Fibroblast of skin of right quadriceps (primary cell): ENCODE measurements around the gene FZD7.

ENCODE experiments used
- DNase-seq: peaks from one replicate; pipeline ENCODE4 v3.0.0-alpha.2; 2013

The FZD7 gene

GRCh38 chr2:202033317-202034248 is at the start of gene FZD7:
TSS of gene FZD7 (plus strand) at chr2:202033855. CDS start at chr2:202034648, 793 bp downstream.
- peak; percentile 98 for DNase-seq

- no peak for DNase-seq
Measured at GRCh38 chr2:201984333-201984732, 49.3 kb upstream of the FZD7 start.

DNA sequence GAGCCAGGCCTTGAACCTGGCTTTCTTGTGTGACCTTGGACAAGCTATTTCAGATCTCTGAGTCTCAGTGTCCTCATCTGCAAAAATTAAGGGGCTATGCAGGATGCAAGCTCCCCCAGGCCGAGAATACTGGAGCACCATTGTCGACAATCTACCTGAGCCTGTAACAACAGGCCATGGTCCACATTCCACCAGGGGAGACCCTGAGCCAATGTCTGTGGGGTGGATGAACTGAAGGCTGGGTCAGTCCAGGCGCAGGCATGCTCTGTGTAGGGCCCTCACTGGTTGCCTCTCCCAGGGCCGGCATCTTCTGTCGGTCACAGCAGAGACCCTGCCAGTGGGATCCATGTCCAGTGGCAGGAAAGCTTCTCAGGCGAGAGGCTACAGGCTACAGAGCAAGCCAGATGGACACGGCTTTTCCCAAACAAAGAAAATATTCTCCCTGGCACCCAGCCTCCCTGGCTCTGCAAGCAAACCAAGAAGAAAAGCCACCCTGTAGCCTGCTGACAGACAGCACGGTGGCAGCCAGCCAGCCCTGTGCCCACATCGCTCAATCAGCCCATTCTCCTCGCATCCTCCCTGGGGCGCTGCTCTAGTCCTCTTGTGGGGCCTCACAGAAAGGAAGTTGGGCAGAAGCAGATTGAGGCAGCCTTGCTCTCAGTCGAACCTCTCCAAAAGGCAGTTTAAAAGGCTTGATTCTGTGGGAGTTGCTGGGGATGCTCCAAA is 48.7 kb upstream of the FZD7 start:
- no peak for DNase-seq

- no peak for DNase-seq
Measured at GRCh38 chr2:201985728-201986462, 47.8 kb upstream of the FZD7 start.

DNA sequence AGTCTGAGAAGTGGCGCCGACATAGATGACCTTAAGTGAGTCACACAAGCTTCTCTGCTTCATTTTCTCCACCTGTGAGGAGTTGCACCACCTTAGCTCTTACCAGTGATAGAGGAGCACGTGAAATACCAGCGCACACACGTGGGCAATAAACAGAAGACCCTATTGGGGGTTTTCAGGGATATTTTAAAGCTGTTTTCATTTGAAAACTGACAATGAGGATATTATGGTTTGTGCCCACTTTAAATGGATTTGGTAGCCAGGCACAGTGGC is 47.3 kb upstream of the FZD7 start:
- no peak for DNase-seq

- no peak for DNase-seq
Measured at GRCh38 chr2:201987426-201987825, 46.2 kb upstream of the FZD7 start.

DNA sequence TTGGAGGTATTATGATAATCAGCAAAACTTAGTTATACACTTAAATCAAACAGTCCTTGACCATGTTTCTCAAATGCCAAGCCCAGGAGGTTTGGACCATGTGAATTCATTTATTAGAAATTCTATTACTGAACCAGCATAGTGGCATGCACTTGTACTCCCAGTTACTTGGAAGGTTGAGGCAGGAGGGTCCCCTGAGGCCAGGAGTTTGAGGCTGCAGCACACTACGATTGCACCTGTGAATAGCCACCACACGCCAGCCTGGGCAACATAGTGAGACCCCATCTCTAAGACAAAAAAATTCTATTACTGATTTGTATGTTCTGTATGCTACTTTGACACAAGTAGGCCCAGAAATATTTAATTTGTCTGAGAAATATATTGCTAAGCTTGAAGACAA is 43.6 kb upstream of the FZD7 start:
- DNase-seq, result no peak

GRCh38 chr2:201992960-201993359 is 40.7 kb upstream of the FZD7 start:
- DNase-seq, result no peak

DNA sequence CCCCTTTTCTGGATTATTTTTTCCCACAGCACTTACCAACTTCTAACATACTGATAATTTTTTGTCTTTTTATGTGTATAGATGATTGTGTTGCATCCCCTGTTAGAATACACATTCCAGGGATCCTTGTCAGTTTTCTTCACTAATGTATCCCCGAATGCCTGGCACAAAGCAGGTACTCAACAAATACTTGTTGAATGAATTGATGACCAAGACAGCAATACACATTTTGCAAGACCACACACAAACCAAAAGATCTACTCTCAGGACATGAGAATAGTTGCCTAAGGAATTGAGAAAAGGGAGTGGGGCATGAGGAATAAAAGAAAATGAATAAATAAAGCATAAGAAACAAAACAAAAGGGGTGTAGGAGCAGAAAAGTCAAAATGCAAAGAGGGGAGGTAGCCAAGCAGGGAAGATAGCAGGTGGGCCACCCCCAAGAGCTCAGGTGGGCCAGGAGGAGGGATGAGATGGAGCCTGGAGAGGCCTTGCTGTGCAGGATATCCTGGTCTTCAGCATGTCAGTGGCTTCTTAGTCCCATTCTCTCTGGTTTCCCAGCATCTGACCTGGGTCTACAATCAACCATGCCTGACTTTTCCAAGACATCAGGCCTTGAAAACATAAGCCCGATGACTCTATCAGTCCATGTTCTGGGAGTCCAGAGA is 38.5 kb upstream of the FZD7 start:
- no peak for DNase-seq

- DNase-seq, result no peak
Measured at GRCh38 chr2:201996006-201996405, 37.6 kb upstream of the FZD7 start.

GRCh38 chr2:201996679-201997314 is 36.9 kb upstream of the FZD7 start:
- no peak for DNase-seq

DNA sequence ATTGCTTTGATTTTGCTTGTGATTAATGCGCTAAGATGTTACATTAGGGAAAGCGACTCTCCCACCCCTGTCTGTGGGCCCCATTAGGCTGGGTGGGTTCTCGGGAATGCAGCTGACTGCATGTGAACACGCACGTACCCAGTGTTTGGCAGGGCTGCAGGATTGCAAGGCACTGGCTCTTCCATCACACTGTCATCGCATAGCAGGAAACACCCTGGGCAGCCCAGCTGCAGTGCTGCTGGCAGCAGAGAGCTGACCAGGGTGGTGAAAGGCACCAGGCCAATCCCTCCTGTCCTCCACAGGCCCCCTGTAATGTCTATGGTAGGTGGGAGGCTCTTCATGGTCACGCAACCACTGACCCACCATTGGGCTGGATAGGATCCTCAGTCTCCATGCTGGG is 34.4 kb upstream of the FZD7 start:
- peak; percentile 53 for DNase-seq

- DNase-seq, result no peak
Measured at GRCh38 chr2:202001826-202002225, 31.8 kb upstream of the FZD7 start.

DNA sequence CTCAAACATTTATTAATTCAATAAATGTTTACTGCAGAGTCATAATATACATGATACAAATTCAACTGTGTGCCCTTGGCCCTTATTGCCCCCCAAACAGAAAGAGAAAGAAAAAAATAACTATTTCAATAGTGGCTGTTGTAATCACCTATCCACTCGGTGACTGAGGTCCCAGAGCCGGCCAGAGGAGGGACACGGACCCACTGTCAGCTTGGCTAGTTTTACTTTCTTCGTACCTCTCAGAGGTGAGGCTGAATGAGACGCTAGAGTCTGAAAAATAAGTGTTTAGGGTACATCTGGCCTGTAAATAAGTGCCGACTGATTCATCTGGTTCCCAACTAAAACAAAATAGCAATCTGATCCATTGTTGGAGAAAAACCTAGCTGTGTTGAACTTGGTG is 31.3 kb upstream of the FZD7 start:
- no peak for DNase-seq

DNA sequence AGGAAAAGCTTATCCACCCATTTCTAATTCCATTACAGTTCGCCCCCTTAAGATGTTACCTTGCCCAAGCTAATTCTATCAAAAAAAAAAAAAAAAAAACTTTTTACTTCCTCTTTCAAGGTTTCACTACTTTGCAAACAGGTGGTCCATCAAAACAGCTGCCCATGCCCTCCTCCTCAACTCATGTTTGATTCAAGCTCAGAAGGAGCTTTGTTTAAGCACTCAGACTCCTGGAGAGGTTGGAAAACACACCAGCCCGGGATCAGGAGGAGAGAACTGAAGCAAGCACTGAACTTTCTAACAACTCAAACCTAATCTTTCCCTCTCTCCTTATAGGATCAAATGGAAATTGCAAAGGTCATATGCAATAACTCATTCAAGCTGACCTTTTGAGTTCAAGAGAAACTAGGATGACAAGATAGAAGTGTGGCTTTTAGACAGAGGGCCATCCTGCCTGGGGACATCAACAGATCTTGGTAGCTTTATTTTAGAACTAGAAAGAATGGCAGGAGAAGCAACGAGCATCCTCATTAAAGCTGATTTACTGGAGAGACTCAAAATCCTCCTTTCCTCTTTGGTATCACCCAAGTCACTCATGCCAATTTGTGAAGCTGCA is 28.3 kb upstream of the FZD7 start:
- DNase-seq, result no peak

GRCh38 chr2:202006301-202006700 is 27.4 kb upstream of the FZD7 start:
- no peak for DNase-seq

DNA sequence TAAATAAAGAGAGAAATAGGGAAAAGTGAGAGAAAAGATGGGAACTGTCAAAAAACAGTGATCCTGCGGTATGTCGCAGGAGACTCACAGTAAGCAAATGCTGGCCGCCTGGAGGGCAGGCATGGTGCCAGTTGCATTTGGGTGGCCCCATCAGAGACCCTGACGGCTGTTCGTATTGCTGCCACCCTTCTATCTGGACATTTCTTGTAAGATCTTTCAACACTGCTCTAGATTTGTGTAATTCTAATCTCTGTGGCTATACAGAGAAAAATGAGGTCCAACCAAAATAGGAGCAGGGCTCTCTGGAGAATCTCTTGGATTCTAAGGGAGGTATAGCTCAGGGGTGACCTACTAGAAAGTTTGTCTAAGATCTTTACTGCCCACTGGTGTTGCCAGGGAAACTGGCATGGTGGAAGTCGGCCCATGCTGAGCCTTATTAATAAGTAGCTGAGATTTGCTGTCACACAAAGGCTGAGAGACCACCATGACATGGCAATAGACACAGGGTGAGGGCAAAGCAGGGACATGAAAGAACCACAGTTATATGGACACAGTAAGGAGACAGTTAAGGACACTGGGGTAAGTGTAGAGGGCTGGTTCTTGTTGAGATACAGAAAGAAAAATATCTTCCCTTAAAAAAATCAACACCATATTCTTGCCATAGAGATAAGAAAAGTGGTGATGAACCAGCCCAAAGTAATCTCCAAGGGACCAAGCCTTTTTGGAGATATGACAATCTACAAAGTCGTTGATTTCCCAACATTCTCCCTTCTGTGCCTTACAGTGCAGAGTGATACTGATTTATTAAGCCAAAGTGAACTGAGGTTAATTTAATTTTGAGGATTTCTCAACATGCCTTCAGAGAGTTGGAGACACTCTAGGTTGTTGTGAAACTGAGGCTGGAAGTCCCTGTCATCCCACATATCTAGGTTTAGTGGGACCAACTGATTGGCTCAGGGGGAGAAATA is 26.4 kb upstream of the FZD7 start:
- DNase-seq, result no peak

- no peak for DNase-seq
Measured at GRCh38 chr2:202007983-202008354, 25.7 kb upstream of the FZD7 start.

- no peak for DNase-seq
Measured at GRCh38 chr2:202009019-202009481, 24.6 kb upstream of the FZD7 start.

GRCh38 chr2:202009581-202009980 is 24.1 kb upstream of the FZD7 start:
- DNase-seq, result no peak

DNA sequence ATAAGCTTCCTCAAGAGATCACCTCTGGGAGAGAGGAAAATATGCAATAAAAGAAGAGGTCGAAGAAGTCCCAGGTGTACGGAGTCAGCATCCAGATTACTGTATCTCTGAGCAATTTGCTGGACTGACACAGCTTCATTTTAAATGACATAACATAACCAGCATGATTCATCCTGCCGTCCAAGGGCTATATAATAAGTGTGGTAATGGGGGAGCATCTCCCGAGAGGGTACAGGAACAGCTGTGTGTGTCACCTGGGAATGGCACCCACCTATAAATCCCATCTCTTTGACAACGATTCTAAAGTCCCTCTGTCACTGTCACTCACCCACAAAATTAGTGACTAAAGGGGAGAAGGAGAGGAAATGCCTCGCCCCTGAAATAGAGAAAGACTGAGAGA is 19.3 kb upstream of the FZD7 start:
- DNase-seq, result peak; percentile 46
